Liver (tissue), 3 donors: ENCODE data around the gene THBS1.

Experiments
- EGR1 ChIP-seq, 2 donors: IDR thresholded peaks; 2 replicates each; pipeline ENCODE4 v1.6.1; 2016 to 2018; ENCODE audit warnings: antibody characterized with exemption in 2 of 2, low read depth in 2 of 2
- FOXA1 ChIP-seq: IDR thresholded peaks from 2 replicates; pipeline ENCODE4 v1.6.1; 2016; ENCODE audit warnings: antibody characterized with exemption
- JUND ChIP-seq, 2 donors: IDR thresholded peaks; 2 replicates each; pipeline ENCODE4 v1.6.1; 2016; ENCODE audit warnings: antibody characterized with exemption in 2 of 2
- REST ChIP-seq: IDR thresholded peaks from 2 replicates; pipeline ENCODE4 v1.6.1; 2016; ENCODE audit warnings: antibody characterized with exemption, mild to moderate bottlenecking
- SP1 ChIP-seq: IDR thresholded peaks from 2 replicates; pipeline ENCODE4 v1.6.1; 2018; ENCODE audit warnings: antibody characterized with exemption, mild to moderate bottlenecking
- TAF1 ChIP-seq: conservative IDR thresholded peaks from 2 replicates; pipeline ENCODE4 v1.6.1; 2016; ENCODE audit warnings: antibody characterized with exemption, mild to moderate bottlenecking
- YY1 ChIP-seq: IDR thresholded peaks from 2 replicates; pipeline ENCODE4 v1.6.1; 2016; ENCODE audit warnings: antibody characterized with exemption, mild to moderate bottlenecking
- ZBTB33 ChIP-seq: IDR thresholded peaks from 2 replicates; pipeline ENCODE4 v1.6.1; 2016; ENCODE audit warnings: antibody characterized with exemption
- TF ChIP-seq, protein P1 (sequence below): fragments of 150-350 bp; IDR thresholded peaks from 2 replicates; pipeline ENCODE4 v1.5.1; 2017; ENCODE audit warnings: improper control_type of control experiment, low read depth, low read length; ENCODE audit not compliant: missing input control
- TF ChIP-seq, protein P2 (sequence below): IDR thresholded peaks from 2 replicates; pipeline ENCODE4 v1.6.1; 2016; ENCODE audit warnings: antibody characterized with exemption
- TF ChIP-seq, protein P3 (sequence below): IDR thresholded peaks from 2 replicates; pipeline ENCODE4 v1.6.1; 2016; ENCODE audit warnings: antibody characterized with exemption
- donor health status: healthy.
- donor health status: healthy.

GRCh38 chr15:39565851-39566250, 15.0 kb upstream of the THBS1 start:
- TF ChIP-seq, protein P1, sequence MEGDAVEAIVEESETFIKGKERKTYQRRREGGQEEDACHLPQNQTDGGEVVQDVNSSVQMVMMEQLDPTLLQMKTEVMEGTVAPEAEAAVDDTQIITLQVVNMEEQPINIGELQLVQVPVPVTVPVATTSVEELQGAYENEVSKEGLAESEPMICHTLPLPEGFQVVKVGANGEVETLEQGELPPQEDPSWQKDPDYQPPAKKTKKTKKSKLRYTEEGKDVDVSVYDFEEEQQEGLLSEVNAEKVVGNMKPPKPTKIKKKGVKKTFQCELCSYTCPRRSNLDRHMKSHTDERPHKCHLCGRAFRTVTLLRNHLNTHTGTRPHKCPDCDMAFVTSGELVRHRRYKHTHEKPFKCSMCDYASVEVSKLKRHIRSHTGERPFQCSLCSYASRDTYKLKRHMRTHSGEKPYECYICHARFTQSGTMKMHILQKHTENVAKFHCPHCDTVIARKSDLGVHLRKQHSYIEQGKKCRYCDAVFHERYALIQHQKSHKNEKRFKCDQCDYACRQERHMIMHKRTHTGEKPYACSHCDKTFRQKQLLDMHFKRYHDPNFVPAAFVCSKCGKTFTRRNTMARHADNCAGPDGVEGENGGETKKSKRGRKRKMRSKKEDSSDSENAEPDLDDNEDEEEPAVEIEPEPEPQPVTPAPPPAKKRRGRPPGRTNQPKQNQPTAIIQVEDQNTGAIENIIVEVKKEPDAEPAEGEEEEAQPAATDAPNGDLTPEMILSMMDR = no peak
- TF ChIP-seq TAF1 = no peak
- TF ChIP-seq, protein P2, sequence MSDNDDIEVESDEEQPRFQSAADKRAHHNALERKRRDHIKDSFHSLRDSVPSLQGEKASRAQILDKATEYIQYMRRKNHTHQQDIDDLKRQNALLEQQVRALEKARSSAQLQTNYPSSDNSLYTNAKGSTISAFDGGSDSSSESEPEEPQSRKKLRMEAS = no peak
- TF ChIP-seq YY1 = no peak
- TF ChIP-seq ZBTB33 = no peak
- TF ChIP-seq JUND (IDR thresholded peaks at IDR 0.05) = no peak
- TF ChIP-seq REST = no peak
- TF ChIP-seq, protein P3, sequence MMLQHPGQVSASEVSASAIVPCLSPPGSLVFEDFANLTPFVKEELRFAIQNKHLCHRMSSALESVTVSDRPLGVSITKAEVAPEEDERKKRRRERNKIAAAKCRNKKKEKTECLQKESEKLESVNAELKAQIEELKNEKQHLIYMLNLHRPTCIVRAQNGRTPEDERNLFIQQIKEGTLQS = no peak
- no peak for TF ChIP-seq FOXA1
- TF ChIP-seq SP1 = no peak
- TF ChIP-seq EGR1 (IDR thresholded peaks at IDR 0.05; ENCODE audit: low read depth in 2 of 2) = no peak
